PC-9 (cell line): ENCODE results near the gene CFAP161. TPM values are rescaled to one million over a fixed set of nuclear protein-coding genes. Genes with fewer than 3 reads are reported as not detected.

ENCODE experiments used
- BruUV-seq: library from RNA; stranded (reverse); fragments of 400-500 nt; replicated peaks from 2 replicates; lab custom pipeline; 2021; lab: Mats Ljungman, UMichigan
- CTCF ChIA-PET: fragments of 300-600 bp; sonication (Branson Sonifier 250); formaldehyde crosslinking; loops from one replicate; lab custom pipeline; 2022; ENCODE audit warnings: antibody characterized with exemption; lab: Charles Lee
- POLR2A ChIA-PET: fragments of 300-600 bp; sonication (Branson Sonifier 250); formaldehyde crosslinking; loops from one replicate; lab custom pipeline; 2022; ENCODE audit warnings: antibody characterized with exemption; ENCODE audit not compliant: unreplicated experiment; lab: Charles Lee
- DNase-seq, 2 experiments: peaks; one replicate each; pipeline versions ENCODE4 v3.0.0 to v3.0.0-alpha.2; 2015 to 2022; ENCODE audit warnings: mixed read lengths in 1 of 2
- H2AFZ ChIP-seq: fragments of 200-600 bp; sonication (generic); 2 replicates; pipeline ENCODE4 v1.8.1; 2017; ENCODE audit warnings: antibody characterized with exemption
- H3F3A ChIP-seq: fragments of 200-600 bp; sonication (generic); 2 replicates; pipeline ENCODE4 v1.8.1; 2017; ENCODE audit warnings: antibody characterized with exemption, mild to moderate bottlenecking, low read depth; ENCODE audit not compliant: insufficient read depth
- H3K27ac ChIP-seq: fragments of 200-600 bp; sonication (generic); 2 replicates; pipeline ENCODE4 v1.6.1; 2016; ENCODE audit warnings: mixed run types
- H3K27me3 ChIP-seq: fragments of 200-600 bp; sonication (generic); 2 replicates; pipeline ENCODE4 v1.6.1; 2016; ENCODE audit warnings: low read depth, mixed run types; ENCODE audit not compliant: insufficient read depth
- H3K36me3 ChIP-seq: fragments of 200-600 bp; sonication (generic); 2 replicates; pipeline ENCODE4 v1.6.1; 2016; ENCODE audit warnings: low read depth, mixed run types
- H3K4me1 ChIP-seq: fragments of 200-600 bp; sonication (generic); replicated peaks from 2 replicates; pipeline ENCODE4 v1.6.1; 2016; ENCODE audit warnings: mixed run types; ENCODE audit not compliant: insufficient read depth
- H3K4me2 ChIP-seq: fragments of 200-600 bp; sonication (generic); 2 replicates; pipeline ENCODE4 v1.6.1; 2017; ENCODE audit warnings: mixed run types
- H3K4me3 ChIP-seq: fragments of 200-600 bp; sonication (generic); 2 replicates; pipeline ENCODE4 v1.6.1; 2016; ENCODE audit warnings: mixed run types
- H3K79me2 ChIP-seq: fragments of 200-600 bp; sonication (generic); 2 replicates; pipeline ENCODE4 v1.6.1; 2017; ENCODE audit warnings: low read depth, mixed run types
- H3K9me2 ChIP-seq: fragments of 200-600 bp; sonication (generic); 2 replicates; pipeline ENCODE4 v1.8.1; 2017; ENCODE audit warnings: mild to moderate bottlenecking; ENCODE audit not compliant: insufficient read depth
- H3K9me3 ChIP-seq: fragments of 200-600 bp; sonication (generic); 2 replicates; pipeline ENCODE4 v1.8.1; 2016; ENCODE audit warnings: low read depth; ENCODE audit not compliant: insufficient read depth
- H4K20me1 ChIP-seq: fragments of 200-600 bp; sonication (generic); 2 replicates; pipeline ENCODE4 v1.8.1; 2017; ENCODE audit not compliant: insufficient read depth
- EZH2 ChIP-seq: fragments of 200-600 bp; sonication (generic); IDR thresholded peaks from 2 replicates; pipeline ENCODE4 v1.8.0; 2017; ENCODE audit warnings: antibody characterized with exemption, low read depth
- intact Hi-C: fragments of 100-400 bp; cut with micrococcal nuclease; formaldehyde crosslinking; loops from one replicate; pipeline ENCODE4 v1.10.0; 2022; ENCODE audit not compliant: unreplicated experiment
- total RNA-seq: library from RNA; stranded (reverse); gene quantifications from 2 replicates; pipeline ENCODE4 v1.2.3, GENCODE V29; 2021
- TF ChIP-seq, protein P1 (sequence below): fragments of 200-600 bp; sonication (generic); conservative IDR thresholded peaks from 2 replicates; pipeline ENCODE4 v1.6.1; 2017; ENCODE audit warnings: mixed run types, antibody characterized with exemption, mild to moderate bottlenecking, moderate library complexity

The CFAP161 gene
- total RNA-seq, 1 experiment from 2014 or later, result 1.4 TPM

DNA sequence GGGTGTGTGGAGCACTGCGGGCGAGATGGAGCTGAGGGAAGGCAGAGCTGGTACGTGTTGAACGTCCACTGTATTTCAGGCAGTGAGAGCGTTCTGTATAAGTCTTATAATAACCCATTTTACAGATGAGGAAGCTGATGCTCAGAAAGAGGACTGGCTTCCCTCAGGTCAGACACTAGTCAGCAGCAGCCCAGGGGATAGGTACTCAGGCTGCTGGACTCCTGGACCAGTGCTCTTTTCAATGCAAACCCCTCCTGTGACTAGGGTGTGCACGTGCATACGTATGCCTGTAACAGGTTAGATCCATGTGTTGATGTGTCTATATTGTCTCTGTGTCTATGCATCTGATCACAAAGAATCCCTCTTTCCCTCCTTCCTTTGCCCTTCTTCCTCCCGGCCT is 54.3 kb downstream of the CFAP161 start:
- intact Hi-C loops, result no loop called here
- Histone ChIP-seq H3K4me3 (no peak overlapping the region), H4K20me1 (no peaks in the 10 kb centered on the region), H2AFZ (no peak overlapping the region), H3K36me3 (no peaks in the 10 kb centered on the region), H3K27ac (no peak overlapping the region), H3K4me1 (no peaks in the 10 kb centered on the region), H3K9me2 (no peaks in the 10 kb centered on the region), H3K79me2 (no peaks in the 10 kb centered on the region), H3F3A (no peaks in the 10 kb centered on the region), H3K9me3 (no peaks in the 10 kb centered on the region), H3K27me3 (peaks cover 90% of the 10 kb centered on the region), H3K4me2 (no peak overlapping the region)
- no peak for TF ChIP-seq EZH2
- BruUV-seq, result no TSS peak
- DNase-seq, result no peak
- POLR2A ChIA-PET, result no interaction called here
- CTCF ChIA-PET, result no interaction called here

DNA sequence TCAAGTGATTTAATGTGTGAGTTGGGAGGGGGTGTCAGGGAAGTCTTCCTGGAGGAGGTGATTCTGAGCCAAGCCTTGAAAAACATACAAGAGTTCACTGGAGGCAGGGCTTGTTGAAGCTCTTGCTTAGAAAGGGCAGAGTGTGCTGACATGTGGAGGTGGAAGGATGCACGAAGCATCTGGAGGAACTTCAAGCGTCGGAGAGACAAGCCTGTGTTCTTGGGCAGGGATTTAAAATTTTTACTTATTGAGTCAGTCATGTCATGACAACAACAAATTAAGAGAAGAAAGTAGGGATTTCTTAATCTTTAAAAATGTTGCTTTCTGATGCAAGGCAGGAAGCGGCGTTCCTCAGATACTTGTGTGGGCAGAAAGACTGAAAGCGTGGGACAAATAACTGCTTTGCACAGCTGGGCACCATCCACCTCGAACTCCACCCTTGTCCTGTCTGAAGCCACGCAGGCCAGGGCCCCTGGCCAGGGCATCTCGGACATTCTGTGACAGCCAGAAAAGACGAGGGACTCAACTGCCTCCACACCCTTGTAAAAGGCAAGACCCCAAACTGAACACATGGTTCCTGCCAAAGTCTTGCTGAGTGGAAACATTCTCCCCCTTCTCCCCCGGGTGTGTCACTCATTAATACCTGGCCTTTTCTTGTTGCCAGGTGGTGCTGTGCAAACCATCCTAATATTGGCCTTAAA is 55.7 kb downstream of the CFAP161 start:
- intact Hi-C loops, result no loop called here
- Histone ChIP-seq H3K36me3 (no peaks in the 10 kb centered on the region), H3K79me2 (no peaks in the 10 kb centered on the region), H3K27ac (no peak overlapping the region), H3K9me3 (no peaks in the 10 kb centered on the region), H4K20me1 (no peaks in the 10 kb centered on the region), H3F3A (no peaks in the 10 kb centered on the region), H3K9me2 (no peaks in the 10 kb centered on the region), H3K27me3 (peaks cover 90% of the 10 kb centered on the region), H2AFZ (no peak overlapping the region), H3K4me1 (no peaks in the 10 kb centered on the region), H3K4me2 (no peak overlapping the region), H3K4me3 (no peak overlapping the region)
- POLR2A ChIA-PET, result no interaction called here
- TF ChIP-seq, protein P1, sequence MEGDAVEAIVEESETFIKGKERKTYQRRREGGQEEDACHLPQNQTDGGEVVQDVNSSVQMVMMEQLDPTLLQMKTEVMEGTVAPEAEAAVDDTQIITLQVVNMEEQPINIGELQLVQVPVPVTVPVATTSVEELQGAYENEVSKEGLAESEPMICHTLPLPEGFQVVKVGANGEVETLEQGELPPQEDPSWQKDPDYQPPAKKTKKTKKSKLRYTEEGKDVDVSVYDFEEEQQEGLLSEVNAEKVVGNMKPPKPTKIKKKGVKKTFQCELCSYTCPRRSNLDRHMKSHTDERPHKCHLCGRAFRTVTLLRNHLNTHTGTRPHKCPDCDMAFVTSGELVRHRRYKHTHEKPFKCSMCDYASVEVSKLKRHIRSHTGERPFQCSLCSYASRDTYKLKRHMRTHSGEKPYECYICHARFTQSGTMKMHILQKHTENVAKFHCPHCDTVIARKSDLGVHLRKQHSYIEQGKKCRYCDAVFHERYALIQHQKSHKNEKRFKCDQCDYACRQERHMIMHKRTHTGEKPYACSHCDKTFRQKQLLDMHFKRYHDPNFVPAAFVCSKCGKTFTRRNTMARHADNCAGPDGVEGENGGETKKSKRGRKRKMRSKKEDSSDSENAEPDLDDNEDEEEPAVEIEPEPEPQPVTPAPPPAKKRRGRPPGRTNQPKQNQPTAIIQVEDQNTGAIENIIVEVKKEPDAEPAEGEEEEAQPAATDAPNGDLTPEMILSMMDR, result no peak
- TF ChIP-seq EZH2, result no peak
- no TSS peak for BruUV-seq
- CTCF ChIA-PET, result no interaction called here
- no peak for DNase-seq

DNA sequence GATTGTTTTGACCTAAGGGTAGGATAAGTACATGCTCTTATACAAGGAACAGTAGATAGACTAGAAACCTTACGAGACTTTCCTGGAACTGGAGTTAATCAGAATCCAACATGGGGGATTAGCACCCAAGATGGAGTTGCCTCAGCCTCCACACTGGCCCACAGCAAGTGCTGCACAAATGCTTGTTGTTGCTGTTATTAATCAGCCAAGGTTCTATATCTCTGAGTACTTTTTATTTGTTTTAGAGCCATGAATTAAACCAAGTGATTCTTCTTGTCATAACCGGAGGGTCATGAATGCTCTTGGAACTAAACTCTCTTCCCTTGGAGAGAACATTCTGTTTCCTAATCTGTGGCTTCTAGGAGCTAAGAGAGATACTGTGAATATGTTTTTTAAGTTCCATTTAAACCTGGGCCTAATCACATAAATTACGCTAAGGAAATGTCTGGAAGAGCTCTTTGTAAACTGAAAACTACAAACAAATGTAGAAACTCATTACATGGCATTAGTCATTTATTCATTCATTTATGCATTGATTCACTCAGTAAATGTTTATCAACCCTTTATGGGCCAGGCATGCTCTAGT is 56.9 kb downstream of the CFAP161 start:
- no peaks in the 10 kb centered on the region for H3K36me3 ChIP-seq
- no peak for DNase-seq
- H3K27ac ChIP-seq, result no peak overlapping the region
- intact Hi-C loops, result no loop called here
- H3K27me3 ChIP-seq, result peaks cover 95% of the 10 kb centered on the region
- no peaks in the 10 kb centered on the region for H3K79me2 ChIP-seq
- POLR2A ChIA-PET, result no interaction called here
- BruUV-seq, result no TSS peak
- H4K20me1 ChIP-seq, result no peaks in the 10 kb centered on the region
- TF ChIP-seq EZH2, result no peak
- TF ChIP-seq, protein P1, result no peak
- H2AFZ ChIP-seq, result no peak overlapping the region
- CTCF ChIA-PET, result no interaction called here
- H3K4me3 ChIP-seq, result no peak overlapping the region
- H3F3A ChIP-seq, result no peaks in the 10 kb centered on the region
- no peak overlapping the region for H3K4me2 ChIP-seq
- H3K4me1 ChIP-seq, result no peaks in the 10 kb centered on the region
- no peaks in the 10 kb centered on the region for H3K9me2 ChIP-seq
- H3K9me3 ChIP-seq, result no peaks in the 10 kb centered on the region
